HuH-7.5 (cell line): ENCODE data around the gene RPS19BP1.

Source experiments
- DNase-seq: peaks from one replicate; pipeline ENCODE4 v3.0.0; 2011; ENCODE audit warnings: low spot score

RPS19BP1 gene

GRCh38 chr22:39558950-39559349 lies 26.4 kb upstream of the RPS19BP1 start:
- DNase-seq: no peak

GRCh38 chr22:39558254-39558727 lies 25.7 kb upstream of the RPS19BP1 start:
- no peak for DNase-seq

- DNase-seq: no peak
Measured at GRCh38 chr22:39556970-39557841, 24.7 kb upstream of the RPS19BP1 start.

GRCh38 chr22:39554151-39554550 lies 21.6 kb upstream of the RPS19BP1 start:
- DNase-seq: no peak

- DNase-seq: no peak
Measured at GRCh38 chr22:39553429-39553828, 20.9 kb upstream of the RPS19BP1 start.

- DNase-seq: no peak
Measured at GRCh38 chr22:39547587-39547947, 15.0 kb upstream of the RPS19BP1 start.

- no peak for DNase-seq
Measured at GRCh38 chr22:39546889-39547586, 14.5 kb upstream of the RPS19BP1 start.

GRCh38 chr22:39545386-39546365 lies 13.1 kb upstream of the RPS19BP1 start:
- no peak for DNase-seq

- DNase-seq: no peak
Measured at GRCh38 chr22:39543095-39543494, 10.5 kb upstream of the RPS19BP1 start.

- DNase-seq: no peak
Measured at GRCh38 chr22:39537975-39538374, 5.4 kb upstream of the RPS19BP1 start.

- DNase-seq: no peak
Measured at GRCh38 chr22:39536711-39537110, 4.2 kb upstream of the RPS19BP1 start.

GRCh38 chr22:39535831-39536449 lies 3.4 kb upstream of the RPS19BP1 start:
- DNase-seq: no peak

GRCh38 chr22:39535357-39535725 lies 2.8 kb upstream of the RPS19BP1 start:
- DNase-seq: no peak

GRCh38 chr22:39534591-39535356 lies 2.2 kb upstream of the RPS19BP1 start:
- peak; percentile 76 for DNase-seq

- DNase-seq: no peak
Measured at GRCh38 chr22:39534092-39534506, 1.6 kb upstream of the RPS19BP1 start.

GRCh38 chr22:39530692-39531331 lies 1.7 kb downstream of the RPS19BP1 start:
- no peak for DNase-seq

GRCh38 chr22:39530116-39530515 lies 2.4 kb downstream of the RPS19BP1 start:
- DNase-seq: no peak

GRCh38 chr22:39529487-39529851 lies 3.1 kb downstream of the RPS19BP1 start:
- DNase-seq: no peak

- peak; percentile 74 for DNase-seq
Measured at GRCh38 chr22:39528681-39529486, 3.7 kb downstream of the RPS19BP1 start.
